ENCODE results near the gene PRRC2A. TPM values are rescaled to one million over a fixed set of nuclear protein-coding genes. Genes with fewer than 3 reads are reported as not detected.

Gene PRRC2A
- polyA plus RNA-seq, 10 donors, result 112 to 149 (median 132) TPM

DNA sequence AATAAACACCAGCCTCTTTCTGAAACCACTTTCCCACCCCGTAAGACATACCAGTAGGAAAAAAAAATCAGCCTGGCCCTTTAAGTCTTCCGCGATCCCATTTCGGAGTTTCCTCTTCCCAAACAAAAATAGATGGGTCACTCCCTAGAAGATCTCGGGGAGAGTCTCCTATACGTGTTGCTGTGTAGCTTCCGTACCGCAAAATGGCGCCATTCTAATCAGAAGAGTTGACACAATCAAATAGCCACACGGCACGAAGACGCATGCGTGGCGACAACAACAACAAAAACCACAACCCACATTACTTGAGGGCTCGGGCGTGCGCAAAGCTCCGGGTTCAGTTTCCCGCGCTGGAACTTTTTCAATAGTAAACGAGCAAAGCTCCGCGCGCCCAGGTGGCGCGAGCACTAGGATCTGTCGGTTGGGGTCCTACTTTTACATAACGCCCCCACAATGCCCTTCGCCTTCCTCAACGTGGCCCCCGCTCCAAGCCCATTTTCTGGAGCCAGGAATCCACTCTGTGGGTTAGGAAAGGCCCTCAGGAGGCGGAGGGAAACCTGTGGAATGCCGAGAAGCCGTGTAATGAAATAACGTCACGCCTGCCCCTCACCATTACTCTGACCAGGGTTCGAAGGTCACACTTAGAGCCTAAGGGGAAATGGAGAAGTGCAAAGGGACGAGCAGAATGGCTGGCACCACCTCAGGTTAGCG lies 44.4 kb downstream of the PRRC2A start, which contains the start of gene GPANK1:
GPANK1 (minus strand) TSS at position 208 of the 711 bp plus-strand sequence. CDS start 519 bp downstream, outside the sequence.
- DNase-seq, result peak; percentile 97 to 99 (median 97)

DNA sequence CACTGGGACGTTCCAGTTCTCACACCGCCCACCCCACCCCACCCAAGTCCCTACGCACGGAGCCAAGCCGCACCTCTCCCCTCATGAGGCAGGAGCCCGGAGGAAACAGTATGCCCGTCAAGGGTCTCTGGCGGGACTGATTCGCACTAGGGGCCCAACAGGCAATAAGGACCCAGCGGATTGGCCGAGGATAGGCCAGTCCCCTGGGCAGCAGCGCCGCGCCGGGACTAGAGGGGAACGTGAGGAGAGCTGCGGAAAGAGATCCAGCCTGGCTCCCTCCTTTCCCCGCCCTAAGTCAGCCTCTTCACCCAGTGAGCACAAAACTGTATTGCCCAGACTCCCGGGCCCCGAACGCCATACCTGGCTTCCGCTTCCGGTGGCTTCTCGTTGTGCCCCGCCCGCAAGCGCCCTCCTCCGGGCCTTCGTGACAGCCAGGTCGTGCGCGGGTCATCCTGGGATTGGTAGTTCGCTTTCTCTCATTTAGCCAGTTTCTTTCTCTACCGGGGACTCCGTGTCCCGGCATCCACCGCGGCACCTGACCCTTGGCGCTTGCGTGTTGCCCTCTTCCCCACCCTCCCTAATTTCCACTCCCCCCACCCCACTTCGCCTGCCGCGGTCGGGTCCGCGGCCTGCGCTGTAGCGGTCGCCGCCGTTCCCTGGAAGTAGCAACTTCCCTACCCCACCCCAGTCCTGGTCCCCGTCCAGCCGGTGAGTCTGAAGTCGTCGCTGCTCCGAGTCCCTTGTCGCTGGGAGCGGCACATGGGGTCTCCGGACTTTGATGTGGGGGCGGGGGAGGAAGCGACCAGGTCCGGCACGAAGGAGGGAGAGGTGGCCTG lies 45.2 kb downstream of the PRRC2A start, which contains the start of gene CSNK2B:
CSNK2B (plus strand) TSS at position 580 of the 836 bp plus-strand sequence. CDS start 752 bp downstream, outside the sequence.
- peak; percentile 98 to 99 (median 99) for DNase-seq

DNA sequence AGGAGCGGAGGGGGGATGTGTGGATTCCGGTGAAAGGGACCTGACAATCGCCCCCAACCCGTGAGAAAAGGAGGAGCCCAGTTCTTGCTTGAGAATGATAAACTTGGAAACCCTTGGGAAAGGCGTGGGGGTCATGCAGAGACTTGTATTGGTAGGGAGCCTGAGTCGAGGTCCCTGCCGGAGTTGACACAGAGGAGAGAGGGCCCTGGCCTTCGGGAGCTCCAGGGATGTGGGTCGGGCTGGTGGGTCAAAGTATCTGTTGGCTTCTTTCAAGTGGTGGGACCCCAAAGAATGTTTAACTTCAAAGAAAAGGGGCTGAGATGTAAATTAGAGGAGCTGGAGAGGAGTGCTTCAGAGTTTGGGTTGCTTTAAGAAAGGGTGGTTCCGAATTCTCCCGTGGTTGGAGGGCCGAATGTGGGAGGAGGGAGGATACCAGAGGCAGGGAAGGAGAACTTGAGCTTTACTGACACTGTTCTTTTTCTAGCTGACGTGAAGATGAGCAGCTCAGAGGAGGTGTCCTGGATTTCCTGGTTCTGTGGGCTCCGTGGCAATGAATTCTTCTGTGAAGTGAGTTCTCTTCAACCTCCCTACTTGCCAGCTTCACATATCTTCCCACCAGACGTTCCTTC lies 45.9 kb downstream of the PRRC2A start:
- peak in 1 of 3 donors; percentile 20 for DNase-seq

DNA sequence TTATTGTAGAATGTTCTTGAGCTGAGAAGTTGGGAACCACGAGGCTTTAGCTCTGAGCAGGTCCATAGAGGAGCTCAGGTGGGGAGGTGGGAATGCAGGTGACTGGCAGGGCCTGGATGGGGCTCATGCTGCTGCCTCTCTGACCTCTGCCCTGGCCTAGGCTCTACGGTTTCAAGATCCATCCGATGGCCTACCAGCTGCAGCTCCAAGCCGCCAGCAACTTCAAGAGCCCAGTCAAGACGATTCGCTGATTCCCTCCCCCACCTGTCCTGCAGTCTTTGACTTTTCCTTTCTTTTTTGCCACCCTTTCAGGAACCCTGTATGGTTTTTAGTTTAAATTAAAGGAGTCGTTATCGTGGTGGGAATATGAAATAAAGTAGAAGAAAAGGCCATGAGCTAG lies 49.2 kb downstream of the PRRC2A start, which contains the start of gene LY6G5B:
LY6G5B (plus strand) TSS at position 301 of the 400 bp plus-strand sequence. CDS start 975 bp downstream, outside the sequence.
- DNase-seq, result no peak

DNA sequence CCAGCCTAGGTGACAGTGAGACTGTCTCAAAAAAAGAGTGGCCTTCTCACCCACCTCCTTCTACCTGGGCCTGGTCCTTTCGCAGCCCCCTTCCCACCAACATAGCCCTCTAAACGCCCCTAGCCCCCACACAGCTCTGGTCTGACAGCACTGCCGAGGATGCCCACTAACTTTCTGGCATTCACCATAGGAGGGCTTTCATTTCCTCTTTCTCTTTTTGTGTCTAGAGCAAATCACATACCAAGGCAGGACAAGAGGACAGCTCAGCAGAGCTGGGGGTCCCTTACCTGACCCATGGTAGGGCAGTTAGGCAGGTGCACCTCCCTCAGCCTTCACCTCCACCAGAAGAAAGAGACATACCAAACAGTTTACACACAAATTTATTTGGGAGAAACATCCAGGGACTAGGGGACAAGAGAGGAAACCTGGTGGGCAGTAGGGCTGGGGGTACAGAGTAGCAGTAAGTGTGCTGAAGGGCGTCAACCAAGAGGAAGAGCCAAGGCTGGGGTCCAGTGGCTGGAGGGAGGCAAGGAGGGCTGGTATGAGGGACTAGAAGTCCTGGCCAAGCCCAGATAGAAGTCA lies 55.9 kb downstream of the PRRC2A start:
- DNase-seq, result no peak

DNA sequence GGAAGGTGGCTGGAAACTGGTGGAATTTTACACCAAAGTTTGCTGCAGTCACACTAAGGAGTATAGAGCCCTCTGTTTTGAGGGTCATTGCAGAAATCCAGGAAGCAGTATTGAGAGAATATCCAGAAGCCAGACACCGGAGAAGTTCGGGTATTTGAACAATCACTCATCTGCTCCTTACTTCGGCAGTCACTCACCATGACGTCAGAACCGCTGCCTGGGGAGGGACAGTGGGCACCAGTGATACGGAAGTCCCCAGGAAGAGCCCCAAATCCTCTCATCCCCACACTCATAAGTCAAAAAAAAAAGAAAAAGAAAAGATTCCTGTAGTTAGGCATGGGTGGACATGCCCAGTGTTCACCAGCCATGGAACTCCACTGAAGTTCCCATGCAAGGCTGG lies 56.4 kb downstream of the PRRC2A start:
- DNase-seq, result no peak

DNA sequence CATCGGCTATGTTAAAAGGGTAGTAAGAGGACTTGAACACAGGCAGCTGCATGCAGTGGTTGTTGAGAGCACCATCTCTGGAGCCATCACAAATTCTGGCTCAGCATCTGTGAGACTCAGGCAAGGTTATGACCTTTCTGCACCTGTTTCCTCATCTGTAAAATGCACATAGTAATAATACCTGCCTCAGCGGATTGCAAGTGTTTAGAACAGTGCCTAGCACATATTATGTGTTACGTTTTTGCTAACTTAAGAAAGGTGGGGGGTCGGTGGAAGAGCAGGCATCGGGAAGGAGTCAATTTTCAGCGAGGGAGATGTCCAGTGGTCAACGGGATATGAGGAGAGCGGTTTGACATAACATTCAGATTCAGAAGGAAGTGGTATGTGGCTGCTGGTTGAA lies 57.4 kb downstream of the PRRC2A start:
- DNase-seq, result no peak

DNA sequence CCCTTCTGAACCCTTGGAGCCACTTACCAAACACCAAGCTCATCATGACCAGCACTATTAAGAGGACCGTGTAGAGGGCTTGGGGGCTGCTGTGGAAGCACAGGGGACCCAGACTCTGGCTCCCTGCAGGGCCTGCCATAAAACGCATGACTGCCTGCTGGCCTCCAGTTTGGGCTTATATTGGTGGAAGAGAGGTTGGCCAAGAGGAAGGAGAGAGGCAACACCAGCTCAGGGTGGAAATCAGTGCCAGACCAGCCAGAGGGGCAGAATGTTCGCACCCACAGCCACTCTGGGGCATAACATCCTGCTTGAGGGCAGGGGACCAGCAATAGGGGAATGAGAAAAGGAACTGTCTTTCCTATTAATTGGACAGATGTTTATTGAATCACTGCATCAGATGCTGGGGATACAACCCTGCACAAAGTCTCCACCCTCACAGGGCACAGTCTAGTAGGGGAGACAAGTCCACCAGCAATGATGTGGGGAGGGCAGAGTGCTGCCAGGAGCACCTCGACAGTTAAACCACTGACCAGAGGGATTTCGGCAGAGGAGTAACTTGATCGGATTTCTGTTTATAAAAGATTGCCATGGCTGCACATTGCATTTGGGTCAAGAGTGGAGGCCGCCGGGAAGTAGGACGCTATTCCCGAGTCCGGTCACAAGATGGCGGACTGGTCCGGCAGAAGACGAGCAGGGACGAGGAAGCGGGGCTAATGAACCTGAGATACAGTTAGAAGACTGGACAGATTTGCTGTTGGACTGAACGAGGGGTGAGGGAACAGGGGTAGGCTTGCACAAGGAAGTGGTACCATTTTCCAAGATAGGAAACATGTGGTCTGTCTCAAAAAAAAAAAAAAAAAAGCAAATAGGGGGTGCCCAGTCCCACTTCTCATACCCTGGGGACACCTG lies 60.0 kb downstream of the PRRC2A start, which contains the start of gene LY6G5C:
LY6G5C (minus strand) TSS at position 842 of the 909 bp plus-strand sequence; CDS start at position 148, 694 bp downstream.
- peak; percentile 78 to 95 (median 90) for DNase-seq

DNA sequence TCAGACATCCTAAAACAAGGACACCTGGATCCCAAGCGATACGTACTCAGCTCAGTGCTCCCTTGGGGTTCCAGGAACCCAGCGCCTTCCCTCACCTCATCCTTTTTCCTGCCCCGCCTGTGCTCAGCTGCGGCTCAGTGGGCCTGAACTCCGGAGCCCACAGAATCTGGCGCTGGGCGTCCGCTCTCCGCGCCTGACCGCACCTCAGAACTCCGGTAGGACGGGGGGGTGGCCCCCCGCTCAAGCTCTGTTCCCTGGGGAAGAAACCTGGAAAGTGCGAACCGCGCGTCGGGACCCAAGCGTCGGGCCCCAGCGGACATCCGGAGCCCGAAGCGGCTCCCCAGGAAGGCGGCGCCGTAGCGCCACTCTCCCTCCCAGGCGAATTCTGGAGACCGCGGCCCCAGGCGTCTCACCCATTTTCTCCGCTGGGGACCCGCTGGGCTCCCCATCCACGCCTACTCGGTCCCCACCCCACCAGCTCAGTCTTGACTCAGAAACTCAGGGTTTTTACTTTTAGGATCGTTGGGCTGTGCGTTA lies 60.7 kb downstream of the PRRC2A start:
- DNase-seq, result no peak

DNA sequence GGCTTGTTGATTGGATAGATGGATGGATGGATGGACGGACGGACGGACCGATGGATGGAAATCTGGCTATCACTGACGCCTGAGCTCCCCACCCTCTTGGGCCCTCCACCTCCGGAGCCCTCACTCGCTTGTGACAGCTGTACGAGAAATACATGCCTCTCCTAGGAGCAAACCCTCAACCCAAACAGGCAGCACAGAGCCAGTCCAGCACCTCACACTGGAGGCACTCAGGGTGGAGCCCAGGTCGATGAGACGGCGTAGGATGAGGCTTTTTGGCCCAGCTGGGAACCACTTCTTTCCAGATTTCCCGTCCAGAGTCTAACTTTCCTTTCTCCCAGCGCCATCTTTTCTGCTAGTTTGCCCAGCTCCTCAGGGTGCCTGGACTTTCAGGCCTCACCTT lies 63.1 kb downstream of the PRRC2A start:
- peak in 1 of 3 donors; percentile 33 for DNase-seq

DNA sequence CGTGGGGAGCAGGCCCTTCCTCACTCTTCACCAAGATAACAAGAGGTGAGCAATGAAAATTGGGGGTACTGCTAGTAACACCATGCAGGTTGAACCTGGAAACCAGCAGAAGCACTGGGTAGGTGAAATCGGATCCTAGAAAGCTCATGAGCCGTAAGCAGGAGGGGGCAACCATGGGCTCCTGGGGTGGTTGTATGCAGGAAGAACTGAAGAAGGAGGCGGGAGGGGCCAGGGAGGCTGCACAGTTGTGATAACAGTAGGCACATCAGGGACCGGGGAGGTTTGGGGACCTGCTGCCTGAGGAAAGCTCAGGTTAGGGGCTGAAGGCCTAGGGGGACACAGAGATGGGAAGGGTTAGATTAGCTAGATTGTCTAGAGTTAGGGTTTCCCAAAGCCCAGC lies 66.0 kb downstream of the PRRC2A start:
- DNase-seq, result no peak

DNA sequence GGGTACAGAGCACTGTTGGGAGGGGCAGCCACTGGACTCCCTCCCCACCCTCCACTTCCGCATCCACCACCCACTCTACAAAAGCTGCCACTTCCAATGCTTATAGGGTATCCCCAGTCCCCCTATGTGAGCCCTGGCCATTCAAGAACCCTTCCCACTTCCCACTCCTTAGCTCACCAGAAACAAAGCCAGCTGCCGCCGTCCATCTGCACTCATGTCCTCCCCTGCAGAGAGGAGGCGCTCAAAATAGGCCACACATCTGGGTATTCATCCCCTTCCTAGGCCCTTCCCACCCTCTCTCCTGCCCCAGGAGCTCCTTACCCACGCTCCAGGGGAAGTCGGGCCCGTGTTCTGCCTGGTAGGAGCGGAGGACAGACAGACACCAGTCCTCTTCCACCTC lies 66.8 kb downstream of the PRRC2A start:
- DNase-seq, result no peak

Other genes starting within 250 kb of the PRRC2A start
- 10 to 100 TPM in 1 of 10 donors, 1 to 10 TPM in 9; 3.8 to 12.2 (median 7.2) TPM for gene MICA, start 217.1 kb upstream of the PRRC2A start, polyA plus RNA-seq (ENCODE audit: insufficient read length in 10 of 10)
- gene MICB, start 122.6 kb upstream of the PRRC2A start, polyA plus RNA-seq (ENCODE audit: insufficient read length in 10 of 10), result 1 to 10 TPM in 5 of 10 donors, under 1 TPM in 5; 0.47 to 1.1 (median 0.99) TPM
- not detected for gene MCCD1, start 91.8 kb upstream of the PRRC2A start, polyA plus RNA-seq (ENCODE audit: insufficient read length in 10 of 10)
- gene DDX39B, start 78.7 kb upstream of the PRRC2A start, polyA plus RNA-seq (ENCODE audit: insufficient read length in 10 of 10), result 100 to 1,000 TPM; 292 to 441 (median 367) TPM
- 1 to 10 TPM; 2.5 to 5.9 (median 3.9) TPM for gene ATP6V1G2, start 74.1 kb upstream of the PRRC2A start, polyA plus RNA-seq (ENCODE audit: insufficient read length in 10 of 10)
- gene NFKBIL1, start 73.1 kb upstream of the PRRC2A start, polyA plus RNA-seq (ENCODE audit: insufficient read length in 10 of 10), result 10 to 100 TPM; 11.3 to 17.7 (median 14.4) TPM
- under 1 TPM in 6 of 10 donors, not detected in 4; 0.12 to 0.91 (median 0.21) TPM for gene LTA, start 48.4 kb upstream of the PRRC2A start, polyA plus RNA-seq (ENCODE audit: insufficient read length in 10 of 10)
- gene TNF, start 45.1 kb upstream of the PRRC2A start, polyA plus RNA-seq (ENCODE audit: insufficient read length in 10 of 10), result 1 to 10 TPM in 1 of 10 donors, under 1 TPM in 8, not detected in 1; 0.17 to 3.5 (median 0.29) TPM
- gene LTB, start 38.3 kb upstream of the PRRC2A start, polyA plus RNA-seq (ENCODE audit: insufficient read length in 10 of 10), result 10 to 100 TPM in 1 of 10 donors, 1 to 10 TPM in 6, under 1 TPM in 3; 0.67 to 32.2 (median 1.5) TPM
- 10 to 100 TPM in 1 of 10 donors, 1 to 10 TPM in 9; 4.1 to 10.9 (median 6.4) TPM for gene LST1, start 34.4 kb upstream of the PRRC2A start, polyA plus RNA-seq (ENCODE audit: insufficient read length in 10 of 10)
- gene NCR3, start 27.7 kb upstream of the PRRC2A start, polyA plus RNA-seq (ENCODE audit: insufficient read length in 10 of 10), result under 1 TPM in 4 of 10 donors, not detected in 6; 0.20 to 0.59 (median 0.30) TPM
- 10 to 100 TPM; 15.1 to 35.2 (median 23.0) TPM for gene AIF1, start 5.5 kb upstream of the PRRC2A start, polyA plus RNA-seq (ENCODE audit: insufficient read length in 10 of 10)
- gene BAG6, start 31.9 kb downstream of the PRRC2A start, polyA plus RNA-seq (ENCODE audit: insufficient read length in 10 of 10), result 100 to 1,000 TPM; 177 to 216 (median 198) TPM
- gene APOM, start 35.2 kb downstream of the PRRC2A start, polyA plus RNA-seq (ENCODE audit: insufficient read length in 10 of 10), result 1 to 10 TPM; 2.6 to 5.7 (median 4.2) TPM
- gene C6orf47, start 40.1 kb downstream of the PRRC2A start, polyA plus RNA-seq (ENCODE audit: insufficient read length in 10 of 10), result 10 to 100 TPM; 11.4 to 16.0 (median 13.4) TPM
- 10 to 100 TPM; 10.1 to 16.9 (median 12.2) TPM for gene GPANK1, start 44.3 kb downstream of the PRRC2A start, polyA plus RNA-seq (ENCODE audit: insufficient read length in 10 of 10)
- 100 to 1,000 TPM; 118 to 150 (median 138) TPM for gene CSNK2B, start 45.4 kb downstream of the PRRC2A start, polyA plus RNA-seq (ENCODE audit: insufficient read length in 10 of 10)
- gene LY6G5B, start 49.3 kb downstream of the PRRC2A start, polyA plus RNA-seq (ENCODE audit: insufficient read length in 10 of 10), result 10 to 100 TPM in 6 of 10 donors, 1 to 10 TPM in 4; 5.6 to 24.0 (median 10.9) TPM
- gene LY6G5C, start 60.4 kb downstream of the PRRC2A start, polyA plus RNA-seq (ENCODE audit: insufficient read length in 10 of 10), result 1 to 10 TPM in 9 of 10 donors, under 1 TPM in 1; 0.68 to 5.1 (median 2.4) TPM
- 10 to 100 TPM; 36.3 to 50.0 (median 39.2) TPM for gene ABHD16A, start 82.6 kb downstream of the PRRC2A start, polyA plus RNA-seq (ENCODE audit: insufficient read length in 10 of 10)
- under 1 TPM in 3 of 10 donors, not detected in 7; 0.17 to 0.38 (median 0.20) TPM for gene LY6G6F, start 86.2 kb downstream of the PRRC2A start, polyA plus RNA-seq (ENCODE audit: insufficient read length in 10 of 10)
- gene LY6G6D, start 94.6 kb downstream of the PRRC2A start, polyA plus RNA-seq (ENCODE audit: insufficient read length in 10 of 10), result 1 to 10 TPM in 1 of 10 donors, under 1 TPM in 5, not detected in 4; 0.42 to 1.1 (median 0.53) TPM
- gene LY6G6C, start 101.0 kb downstream of the PRRC2A start, polyA plus RNA-seq (ENCODE audit: insufficient read length in 10 of 10), result 1 to 10 TPM in 1 of 10 donors, under 1 TPM in 8, not detected in 1; 0.19 to 1.0 (median 0.38) TPM
- 1 to 10 TPM in 3 of 10 donors, under 1 TPM in 7; 0.52 to 1.8 (median 0.82) TPM for gene MPIG6B, start 102.7 kb downstream of the PRRC2A start, polyA plus RNA-seq (ENCODE audit: insufficient read length in 10 of 10)
- gene DDAH2, start 108.6 kb downstream of the PRRC2A start, polyA plus RNA-seq (ENCODE audit: insufficient read length in 10 of 10), result 100 to 1,000 TPM in 8 of 10 donors, 10 to 100 TPM in 2; 87.3 to 135 (median 109) TPM
- 100 to 1,000 TPM; 114 to 181 (median 138) TPM for gene CLIC1, start 115.8 kb downstream of the PRRC2A start, polyA plus RNA-seq (ENCODE audit: insufficient read length in 10 of 10)
- 10 to 100 TPM in 6 of 10 donors, 1 to 10 TPM in 4; 5.9 to 29.4 (median 13.5) TPM for gene MSH5, start 119.3 kb downstream of the PRRC2A start, polyA plus RNA-seq (ENCODE audit: insufficient read length in 10 of 10)
- 10 to 100 TPM in 1 of 10 donors, 1 to 10 TPM in 9; 2.1 to 10.9 (median 3.0) TPM for gene SAPCD1, start 141.9 kb downstream of the PRRC2A start, polyA plus RNA-seq (ENCODE audit: insufficient read length in 10 of 10)
- 1 to 10 TPM in 9 of 10 donors, under 1 TPM in 1; 0.88 to 3.3 (median 2.3) TPM for gene VWA7, start 156.6 kb downstream of the PRRC2A start, polyA plus RNA-seq (ENCODE audit: insufficient read length in 10 of 10)
- 10 to 100 TPM; 42.0 to 63.0 (median 46.2) TPM for gene VARS1, start 175.0 kb downstream of the PRRC2A start, polyA plus RNA-seq (ENCODE audit: insufficient read length in 10 of 10)
- 10 to 100 TPM; 46.2 to 63.6 (median 58.9) TPM for gene LSM2, start 186.3 kb downstream of the PRRC2A start, polyA plus RNA-seq (ENCODE audit: insufficient read length in 10 of 10)
- gene HSPA1L, start 194.6 kb downstream of the PRRC2A start, polyA plus RNA-seq (ENCODE audit: insufficient read length in 10 of 10), result 1 to 10 TPM; 3.3 to 4.3 (median 3.9) TPM
- gene HSPA1A, start 194.8 kb downstream of the PRRC2A start, polyA plus RNA-seq (ENCODE audit: insufficient read length in 10 of 10), result 100 to 1,000 TPM in 1 of 10 donors, 10 to 100 TPM in 9; 47.4 to 176 (median 71.8) TPM
- 100 to 1,000 TPM in 1 of 10 donors, 10 to 100 TPM in 9; 34.3 to 226 (median 55.8) TPM for gene HSPA1B, start 207.0 kb downstream of the PRRC2A start, polyA plus RNA-seq (ENCODE audit: insufficient read length in 10 of 10)
- 10 to 100 TPM; 15.3 to 19.4 (median 17.2) TPM for gene NEU1, start 242.1 kb downstream of the PRRC2A start, polyA plus RNA-seq (ENCODE audit: insufficient read length in 10 of 10)

All from muscle of back (tissue), 11 donors.